NCI-H1092 (cell line): ENCODE results near the gene BRINP3.

Source experiments
- DNase-seq: peaks from one replicate; lab custom pipeline; 2025; lab: John Stamatoyannopoulos, UW

Gene BRINP3

DNA sequence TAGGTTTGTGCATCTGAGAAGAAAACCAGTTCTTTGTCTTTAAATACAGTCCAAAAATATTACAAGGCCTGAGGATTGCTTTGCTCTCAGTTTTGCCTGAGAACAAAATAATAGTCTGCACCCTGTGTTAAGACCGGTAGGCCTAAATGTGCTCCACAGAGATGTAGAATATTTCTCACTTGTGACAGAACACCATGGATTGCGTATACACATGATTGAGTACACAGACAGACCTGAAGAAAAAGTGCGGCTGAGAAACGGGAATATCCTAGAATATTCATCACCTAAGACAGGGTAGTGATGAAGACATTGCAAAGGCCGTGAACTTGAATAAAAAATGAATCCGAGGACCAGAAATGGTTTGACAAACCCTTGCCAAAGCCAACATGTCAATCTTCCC lies 155.4 kb downstream of the BRINP3 start:
- no peak for DNase-seq

DNA sequence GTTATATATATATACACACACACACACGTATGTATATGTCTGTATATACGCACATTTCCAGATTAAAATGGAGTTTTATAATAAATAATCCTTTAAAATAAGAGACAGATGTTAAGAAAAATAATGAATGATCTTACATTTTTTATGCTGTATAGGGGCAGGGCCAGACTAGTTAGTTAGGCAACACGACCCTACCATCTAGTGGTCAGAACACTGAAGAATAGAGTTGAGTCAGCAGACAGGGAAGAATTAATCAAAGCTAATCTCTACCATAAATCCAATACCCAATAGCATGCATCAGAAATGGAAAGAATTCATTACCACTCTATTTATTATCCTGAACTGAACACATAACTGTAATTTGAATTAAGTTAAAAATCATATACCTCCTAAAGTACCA lies 156.7 kb downstream of the BRINP3 start:
- no peak for DNase-seq

- DNase-seq = no peak
These were observed 164.9 kb downstream of the BRINP3 start for GRCh38 chr1:190312763-190313162.

GRCh38 chr1:190303501-190303900 lies 174.2 kb downstream of the BRINP3 start:
- no peak for DNase-seq

GRCh38 chr1:190296453-190296852 lies 181.2 kb downstream of the BRINP3 start:
- no peak for DNase-seq

DNA sequence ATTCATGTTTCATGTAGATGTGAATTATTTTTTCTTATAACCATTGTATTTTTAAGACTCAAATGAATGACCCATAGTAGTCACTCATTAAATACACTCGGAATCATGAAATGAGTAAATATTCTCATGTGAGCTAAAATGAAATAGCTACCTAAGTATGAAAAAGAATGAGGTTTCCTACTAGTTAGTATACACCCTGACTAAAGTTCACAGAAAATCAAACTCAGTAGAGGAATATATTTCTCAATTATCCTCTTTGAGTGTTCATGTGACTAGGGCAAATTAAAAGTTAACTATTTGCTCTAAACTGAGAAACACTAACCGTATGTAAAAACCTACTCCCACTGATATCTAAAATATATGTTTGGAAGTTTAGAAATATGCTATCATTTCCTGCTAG lies 187.8 kb downstream of the BRINP3 start:
- no peak for DNase-seq

DNA sequence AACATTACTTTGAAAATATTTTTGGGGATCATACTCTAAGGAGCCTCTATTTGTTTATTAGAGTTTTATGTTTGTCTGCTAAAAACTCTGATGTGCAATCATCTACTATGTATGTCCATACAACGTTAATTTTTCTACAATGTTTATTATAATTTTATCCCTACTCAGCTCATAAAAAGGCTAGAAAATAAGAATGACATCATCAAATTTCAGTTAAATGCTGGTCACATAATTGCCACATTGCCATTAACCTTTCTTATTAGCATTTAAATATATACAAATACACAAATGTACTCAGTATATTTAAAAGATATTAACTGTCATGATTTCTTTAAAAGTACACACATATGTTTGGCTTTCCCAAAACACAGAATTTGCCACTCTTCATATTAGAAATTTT lies 191.6 kb downstream of the BRINP3 start:
- DNase-seq = no peak

DNA sequence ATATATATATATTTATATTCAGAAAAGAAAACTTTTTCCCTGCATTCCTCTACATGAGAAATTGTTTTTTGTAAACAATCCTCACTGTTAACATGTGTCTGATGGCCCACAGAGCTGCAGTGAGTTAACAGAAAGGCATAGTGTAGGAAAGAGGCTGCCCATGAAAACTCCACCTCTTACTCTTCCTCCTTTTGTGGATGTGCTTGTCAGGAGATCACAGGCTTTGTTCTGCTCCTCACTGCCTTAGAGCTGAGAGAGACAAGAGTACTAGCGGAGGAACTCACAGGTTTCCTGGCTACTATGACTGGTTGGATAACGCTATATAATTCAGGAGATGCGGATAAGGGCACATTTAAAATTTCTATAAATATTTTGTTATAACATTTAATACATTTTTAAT lies 200.6 kb downstream of the BRINP3 start:
- DNase-seq = no peak

- no peak for DNase-seq
These were observed 202.9 kb downstream of the BRINP3 start for GRCh38 chr1:190274721-190275120.

GRCh38 chr1:190273161-190273560 lies 204.5 kb downstream of the BRINP3 start:
- DNase-seq = no peak

DNA sequence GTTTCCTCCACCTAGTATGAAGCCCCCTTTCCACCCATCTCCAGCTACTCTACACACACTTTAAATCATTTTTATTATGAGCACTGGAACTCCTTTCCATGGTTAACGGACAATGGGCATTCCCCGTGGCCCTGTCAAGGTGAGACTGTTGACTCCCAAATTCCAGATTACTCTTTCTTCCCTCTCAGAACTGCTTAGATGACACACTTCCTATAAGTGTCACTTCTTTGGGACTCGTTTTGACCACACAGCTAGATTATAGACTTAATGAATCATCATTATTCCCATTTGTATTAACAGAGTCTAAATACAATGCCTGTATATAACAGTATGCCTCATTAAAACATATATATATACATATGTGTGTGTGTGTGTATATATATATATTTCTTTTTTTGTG lies 215.1 kb downstream of the BRINP3 start:
- no peak for DNase-seq

GRCh38 chr1:190259424-190259823 lies 218.2 kb downstream of the BRINP3 start:
- no peak for DNase-seq

DNA sequence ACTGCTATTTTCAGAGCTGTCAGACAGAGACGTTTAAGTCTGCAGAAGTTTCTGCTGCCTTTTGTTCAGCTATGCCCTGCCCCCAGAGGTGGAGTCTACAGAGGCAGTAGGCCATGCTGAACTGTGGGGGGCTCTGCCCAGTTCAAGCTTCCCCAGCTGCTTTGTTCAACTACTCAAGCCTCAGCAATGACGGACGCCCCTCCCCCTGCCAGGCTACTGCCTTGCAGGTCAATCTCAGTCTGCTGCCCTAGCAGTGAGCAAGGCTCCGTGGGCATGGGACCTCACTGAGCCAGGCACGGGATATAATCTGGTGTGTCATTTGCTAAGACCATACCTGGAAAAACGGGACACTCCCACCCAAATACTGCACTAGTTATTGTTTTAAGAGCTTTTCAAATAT lies 219.7 kb downstream of the BRINP3 start:
- no peak for DNase-seq

GRCh38 chr1:190252046-190252445 lies 225.6 kb downstream of the BRINP3 start:
- DNase-seq = no peak

DNA sequence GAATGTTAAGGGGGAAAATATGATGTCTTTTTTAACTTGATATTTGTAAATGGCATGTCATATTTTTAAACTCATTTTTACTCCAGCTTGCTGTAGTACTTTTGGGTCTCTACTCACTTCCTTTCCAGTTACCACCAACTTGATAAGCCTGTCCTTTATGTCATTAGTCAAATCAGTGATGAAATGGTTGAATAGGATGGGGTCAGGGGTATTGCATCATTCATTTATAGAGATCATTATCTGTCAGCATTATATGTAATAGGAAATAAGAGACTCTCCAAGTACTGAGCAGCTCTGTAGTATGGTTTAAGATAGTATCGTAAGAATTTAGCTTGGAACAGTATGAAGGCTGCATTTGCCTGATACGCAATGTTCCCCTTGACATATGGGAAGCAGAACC lies 227.3 kb downstream of the BRINP3 start:
- DNase-seq = no peak

GRCh38 chr1:190244406-190244805 lies 233.3 kb downstream of the BRINP3 start:
- no peak for DNase-seq

DNA sequence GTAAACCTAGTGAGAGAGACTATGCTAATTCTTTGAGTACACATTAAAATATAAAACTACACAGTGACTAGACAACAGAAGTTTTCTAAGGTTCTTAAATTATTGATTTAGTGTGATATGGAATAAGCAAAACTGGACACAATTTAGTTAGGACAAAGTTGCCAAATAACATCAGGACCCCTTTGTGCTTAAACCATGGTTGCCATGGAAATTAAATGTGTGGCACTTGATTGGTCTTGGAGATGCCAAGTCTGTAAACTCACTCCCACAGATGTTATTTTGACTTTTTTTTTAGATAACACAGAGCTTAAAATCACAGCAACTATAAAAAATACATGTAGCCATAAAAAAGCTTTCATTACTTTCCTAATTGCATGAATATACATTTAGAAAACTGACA lies 234.6 kb downstream of the BRINP3 start:
- DNase-seq = no peak

DNA sequence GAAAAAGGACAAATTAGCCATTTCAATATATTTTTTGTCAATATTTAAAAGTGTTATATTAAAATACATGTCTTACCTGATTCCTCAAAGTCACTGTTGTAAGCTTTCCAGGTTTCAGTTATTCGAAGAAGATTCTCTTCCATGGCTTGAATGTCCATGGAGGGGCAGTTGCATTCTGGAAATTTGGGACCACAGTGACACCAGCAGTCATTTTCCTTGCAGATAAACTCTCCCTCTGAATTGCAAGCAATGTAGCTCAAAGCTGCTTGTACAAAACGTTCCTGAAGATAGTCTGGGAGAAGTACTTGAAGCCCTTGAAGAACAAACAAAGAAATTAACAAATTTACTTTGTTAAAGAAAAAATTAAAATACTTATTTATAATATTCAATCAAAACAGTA lies 251.7 kb downstream of the BRINP3 start:
- no peak for DNase-seq

GRCh38 chr1:190212450-190212849 lies 265.2 kb downstream of the BRINP3 start:
- DNase-seq = no peak

GRCh38 chr1:190207733-190208132 lies 269.9 kb downstream of the BRINP3 start:
- no peak for DNase-seq

GRCh38 chr1:190205713-190206112 lies 272.0 kb downstream of the BRINP3 start:
- no peak for DNase-seq

DNA sequence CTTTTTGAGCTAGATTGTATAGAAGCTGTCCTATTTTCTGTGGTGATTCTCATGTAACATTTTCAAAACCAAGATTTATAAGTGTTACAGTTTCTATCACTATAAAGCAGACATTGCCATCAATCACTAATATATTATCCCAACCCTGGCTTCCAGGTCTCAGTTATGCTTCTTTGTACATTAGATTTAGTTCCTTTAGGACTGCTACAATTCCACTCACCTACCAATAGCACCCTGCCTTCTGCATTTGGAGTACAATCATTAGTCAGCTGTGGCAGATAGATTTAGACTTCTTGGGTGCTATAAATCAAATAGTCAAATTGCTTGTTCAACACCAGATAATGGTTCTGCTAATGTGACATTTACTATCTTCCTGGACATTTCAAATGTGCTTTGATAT lies 281.6 kb downstream of the BRINP3 start:
- no peak for DNase-seq

DNA sequence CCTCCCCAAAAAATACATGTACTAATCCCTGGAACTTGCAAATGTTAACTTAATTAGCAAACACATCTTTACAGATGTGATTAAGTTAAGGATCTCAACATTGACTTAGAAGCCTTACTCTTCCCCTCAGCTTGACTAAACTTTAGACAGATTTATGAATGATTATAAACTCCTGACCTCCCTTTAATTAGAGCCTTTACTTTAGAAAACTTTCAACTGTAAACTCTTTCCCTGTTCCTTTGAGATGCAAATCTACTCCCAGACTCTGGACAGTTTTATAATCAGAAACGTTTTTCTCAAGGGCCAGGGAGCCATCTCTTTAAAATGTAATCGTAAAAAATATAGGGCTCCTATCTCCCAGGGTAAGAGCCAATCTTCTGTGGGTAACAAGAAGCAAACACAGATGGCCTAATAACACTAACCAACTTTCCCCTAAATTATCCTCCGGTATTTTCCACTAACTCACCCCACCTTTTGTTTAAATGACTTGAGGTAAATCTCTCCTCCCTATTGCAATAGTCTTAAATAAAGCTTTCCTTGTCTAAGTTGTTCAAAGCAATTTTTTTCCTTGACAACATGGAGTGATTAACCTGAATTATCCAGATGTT lies 284.1 kb downstream of the BRINP3 start:
- no peak for DNase-seq

DNA sequence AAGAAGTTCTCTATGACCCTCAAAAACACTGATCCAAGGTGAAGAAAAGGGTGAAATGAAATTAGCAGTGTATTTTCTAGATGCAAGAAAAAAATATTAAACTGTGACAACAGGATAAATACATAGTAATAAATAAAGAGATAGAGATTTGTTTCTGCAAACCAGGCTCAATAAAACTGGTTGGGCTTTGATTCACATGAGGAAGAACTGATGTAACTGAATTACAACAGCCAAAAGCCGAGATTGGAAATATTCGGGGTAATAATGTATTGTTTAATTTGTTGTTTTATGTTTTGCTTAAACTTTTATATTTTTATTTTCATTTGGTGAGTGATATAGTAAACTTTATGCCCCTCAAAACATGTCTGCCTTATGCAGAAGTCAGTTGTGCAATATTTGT lies 285.0 kb downstream of the BRINP3 start:
- no peak for DNase-seq

- no peak for DNase-seq
These were observed 294.1 kb downstream of the BRINP3 start for GRCh38 chr1:190183588-190183987.
